Left lung (tissue), 10 donors: ENCODE results near the gene C1orf50. TPM values are rescaled to one million over a fixed set of nuclear protein-coding genes. Genes with fewer than 3 reads are reported as not detected.

ENCODE experiments used
- ATAC-seq: fragments of 200-7000 bp; cut with Tn5 transposase; one replicate; pipeline ENCODE4 v1.9.1; 2020; ENCODE audit warnings: moderate library complexity
- DNase-seq, 4 donors: peaks; one replicate each; pipeline ENCODE4 v3.0.0-alpha.2; 2013 to 2020
- H3K27ac ChIP-seq, 2 donors: fragments of 200-600 bp; sonication (generic) in 1 of 2; one replicate each; pipeline versions ENCODE4 v1.5.0 to v1.8.0; 2020 to 2021
- H3K27me3 ChIP-seq, 2 donors: fragments of 200-600 bp; sonication (generic) in 1 of 2; one replicate each; pipeline versions ENCODE4 v1.5.0 to v1.8.0; 2020 to 2021
- H3K36me3 ChIP-seq, 2 donors: fragments of 200-600 bp; sonication (generic) in 1 of 2; one replicate each; pipeline versions ENCODE4 v1.5.0 to v1.8.0; 2020 to 2021
- H3K4me1 ChIP-seq, 2 donors: fragments of 200-600 bp; one replicate each; pipeline ENCODE4 v1.8.0; 2021
- H3K4me3 ChIP-seq, 2 donors: fragments of 200-600 bp; sonication (generic) in 1 of 2; one replicate each; pipeline versions ENCODE4 v1.5.0 to v1.8.0; 2020 to 2021; ENCODE audit warnings: mild to moderate bottlenecking in 1 of 2
- H3K9me3 ChIP-seq, 2 donors: fragments of 200-600 bp; sonication (generic) in 1 of 2; one replicate each; pipeline versions ENCODE4 v1.5.0 to v1.8.0; 2020 to 2021
- CTCF ChIP-seq, 2 donors: fragments of 200-600 bp; sonication (generic) in 1 of 2; IDR thresholded peaks; one replicate each; pipeline versions ENCODE4 v1.5.0 to v1.8.0; 2021; ENCODE audit warnings: antibody characterized with exemption in 2 of 2
- intact Hi-C, 2 donors: fragments of 100-400 bp; cut with DNase I; formaldehyde crosslinking; loops; one replicate each; pipeline versions ENCODE4 v1.11.2 to v1.14.2; 2022
- polyA plus RNA-seq, 6 donors: library from polyadenylated mRNA; unstranded; fragments of 120-200 nt; gene quantifications; one replicate each; pipeline ENCODE4 v1.2.1, GENCODE V29; 2013; ENCODE audit not compliant: insufficient read length in 6 of 6
- total RNA-seq, 2 donors: library from RNA; stranded (reverse); fragmentation: NEBNext Ultra II Directional; extraction: Animal tissue kit (Norgen Biotek cat#: 25700); gene quantifications; one replicate each; pipeline ENCODE4 v1.2.1, GENCODE V29; 2021
- donor health status: DM: no; HTN: yes; CAD: no.
- donor health status: DM: no; HTN: no; CAD: no.

The C1orf50 gene
- total and polyA plus RNA-seq, 8 donors = 4.3 to 15.0 (median 11.9) TPM

DNA sequence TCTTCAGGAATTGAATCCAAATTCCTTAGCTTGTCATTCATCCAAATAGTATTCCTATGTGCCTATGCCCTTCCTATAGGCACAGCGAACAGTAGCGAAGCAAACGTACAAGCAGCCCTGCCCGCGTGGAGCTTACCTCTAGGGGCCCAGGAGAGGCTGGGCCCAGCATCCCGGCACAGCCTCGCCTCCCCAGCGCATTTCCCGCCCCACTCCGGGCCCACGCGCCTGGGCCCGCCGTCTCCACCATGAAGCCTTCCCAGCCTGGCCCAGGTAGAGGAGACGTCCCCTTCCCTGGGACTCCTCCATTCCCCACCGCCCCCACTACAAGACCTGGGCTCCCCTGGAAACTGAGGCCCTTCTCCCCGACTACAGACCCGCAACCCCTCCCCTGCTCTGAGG, 17.5 kb downstream of the C1orf50 start:
- no peak for DNase-seq
- Histone ChIP-seq H3K36me3 (peaks cover 0 to 22% of the 10 kb centered on the region in 2 donors), H3K27ac (no peak overlapping the region), H3K27me3 (peaks cover 0 to 20% of the 10 kb centered on the region in 2 donors), H3K9me3 (no peaks in the 10 kb centered on the region), H3K4me1 (peaks cover 0 to 11% of the 10 kb centered on the region in 2 donors), H3K4me3 (no peak overlapping the region)
- intact Hi-C loops = loop anchor here in 1 of 2 donors (10.0 kb wide), 1 partner anchor 290 kb away; no protein-coding TSS in a partner anchor
- no peak for TF ChIP-seq CTCF (IDR thresholded peaks at IDR 0.05)
- ATAC-seq = no peak

GRCh38 chr1:42784946-42785693, 18.1 kb downstream of the C1orf50 start, which contains the start of gene TMEM269:
TSS of gene TMEM269 (plus strand) at chr1:42784991. CDS start at chr1:42789894, 4,903 bp downstream.
- Histone ChIP-seq H3K27ac (no peak within 1 kb of the TSS), H3K27me3 (peaks cover 0 to 20% of the 10 kb centered on the region in 2 donors), H3K4me1 (peaks cover 0 to 11% of the 10 kb centered on the region in 2 donors), H3K9me3 (no peaks in the 10 kb centered on the region), H3K4me3 (peak within 1 kb of the TSS; percentile 28 to 32), H3K36me3 (peaks cover 0 to 18% of the 10 kb centered on the region in 2 donors)
- intact Hi-C loops = loop anchor here in 1 of 2 donors (10.0 kb wide), 1 partner anchor 290 kb away; no protein-coding TSS in a partner anchor
- DNase-seq (peak in 3 of 4 donors; percentile 19 to 80 (median 23)), ATAC-seq (peak; percentile 72)
- TF ChIP-seq CTCF (IDR thresholded peaks at IDR 0.05) = no peak

DNA sequence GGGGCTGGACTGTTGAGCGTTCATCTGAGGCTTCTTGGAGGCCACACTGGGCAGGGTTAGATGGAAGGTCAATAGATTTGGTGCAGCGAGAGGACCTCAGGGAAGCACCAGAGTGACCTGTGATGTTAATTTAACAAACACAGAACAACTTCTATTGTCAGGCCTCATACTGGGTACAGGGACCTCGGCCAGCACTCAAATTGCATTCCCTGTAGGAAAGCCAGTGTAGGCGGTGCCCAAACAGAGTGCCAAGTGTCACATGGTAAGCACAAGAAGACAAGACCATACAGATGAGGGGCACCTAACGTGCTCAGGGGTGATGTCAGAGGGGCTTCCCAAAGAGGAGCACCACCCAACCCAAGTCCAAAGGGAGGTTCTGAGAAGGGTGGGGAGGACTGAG, 19.0 kb downstream of the C1orf50 start:
- peaks cover 0 to 20% of the 10 kb centered on the region in 2 donors for H3K27me3 ChIP-seq
- TF ChIP-seq CTCF (IDR thresholded peaks at IDR 0.05) = no peak
- peaks cover 0 to 11% of the 10 kb centered on the region in 2 donors for H3K4me1 ChIP-seq
- DNase-seq = no peak
- no peaks in the 10 kb centered on the region for H3K9me3 ChIP-seq
- peaks cover 0 to 9% of the 10 kb centered on the region in 2 donors for H3K36me3 ChIP-seq
- no peak for ATAC-seq
- H3K4me3 ChIP-seq = no peak overlapping the region
- H3K27ac ChIP-seq = no peak overlapping the region
- intact Hi-C loops = loop anchor here in 1 of 2 donors (10.0 kb wide), 1 partner anchor 289 kb away; no protein-coding TSS in a partner anchor

GRCh38 chr1:42788021-42788420, 21.0 kb downstream of the C1orf50 start:
- intact Hi-C loops = loop anchor here in 1 of 2 donors (10.0 kb wide), 1 partner anchor 287 kb away; no protein-coding TSS in a partner anchor
- ATAC-seq = no peak
- no peak for TF ChIP-seq CTCF (IDR thresholded peaks at IDR 0.05)
- Histone ChIP-seq H3K4me3 (no peak overlapping the region), H3K27ac (no peak overlapping the region), H3K4me1 (peaks cover 0 to 11% of the 10 kb centered on the region in 2 donors), H3K27me3 (peaks cover 0 to 20% of the 10 kb centered on the region in 2 donors), H3K36me3 (no peaks in the 10 kb centered on the region), H3K9me3 (no peaks in the 10 kb centered on the region)
- DNase-seq = no peak

- intact Hi-C loops = no loop called here
- TF ChIP-seq CTCF (IDR thresholded peaks at IDR 0.05) = no peak
- DNase-seq = no peak
- Histone ChIP-seq H3K27me3 (no peaks in the 10 kb centered on the region), H3K9me3 (no peaks in the 10 kb centered on the region), H3K4me3 (no peak overlapping the region), H3K36me3 (no peaks in the 10 kb centered on the region), H3K4me1 (no peaks in the 10 kb centered on the region), H3K27ac (no peak overlapping the region)
- ATAC-seq = no peak
Observed at GRCh38 chr1:42793824-42794223, 26.8 kb downstream of the C1orf50 start.
